Nucleus accumbens (tissue), 56 donors: ENCODE data around the gene HMGN4.
"Not testable (repeated sequence)": the region's sequence is repeated elsewhere in the genome, so short reads cannot be mapped to it uniquely, and the experiment has no call there.

Source experiments
- DNase-seq, 56 donors: peaks; one replicate each; lab custom pipeline; 2025; lab: John Stamatoyannopoulos, UW

HMGN4 gene

DNA sequence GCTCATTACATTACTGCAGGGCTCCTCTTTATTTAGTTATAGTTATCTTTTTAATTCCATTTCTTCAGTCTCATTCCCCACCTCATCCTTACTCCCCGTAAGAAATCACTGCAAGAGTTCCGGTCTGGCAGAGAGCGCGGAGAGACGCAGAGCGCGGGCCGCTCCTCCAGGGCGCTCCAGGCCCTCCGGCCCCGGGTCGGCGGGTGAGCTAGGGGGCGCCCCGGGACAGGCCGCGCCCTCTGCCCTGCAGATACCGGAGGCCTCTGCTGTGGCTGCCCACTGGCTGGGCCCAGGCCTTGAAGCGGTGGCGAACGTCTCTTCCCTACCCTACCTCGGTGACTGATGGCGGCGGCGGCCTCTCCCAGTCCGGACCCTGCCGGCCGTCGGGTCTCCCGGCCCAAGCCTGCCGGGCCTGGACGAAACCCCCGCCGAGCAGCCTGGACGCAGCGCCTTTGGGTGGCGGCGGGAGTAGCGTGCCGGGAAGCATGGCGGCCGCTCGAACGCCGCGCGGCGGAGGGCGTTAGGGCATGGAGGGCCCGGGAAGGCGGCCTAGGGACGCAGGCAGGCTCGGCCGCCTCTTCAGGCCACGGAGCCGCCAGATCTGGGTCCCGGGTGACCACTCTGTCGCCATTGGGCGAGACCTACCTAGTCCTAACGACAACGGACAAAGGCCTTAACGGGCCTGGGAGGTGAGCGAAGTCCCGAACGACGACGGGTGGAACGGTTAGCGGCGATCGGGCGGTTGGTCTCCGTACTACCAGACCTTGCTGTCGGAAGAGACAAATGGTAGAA is 16.4 kb upstream of the HMGN4 start:
- peak in 55 of 56 donors; percentile 3 to 83 (median 53) for DNase-seq

DNA sequence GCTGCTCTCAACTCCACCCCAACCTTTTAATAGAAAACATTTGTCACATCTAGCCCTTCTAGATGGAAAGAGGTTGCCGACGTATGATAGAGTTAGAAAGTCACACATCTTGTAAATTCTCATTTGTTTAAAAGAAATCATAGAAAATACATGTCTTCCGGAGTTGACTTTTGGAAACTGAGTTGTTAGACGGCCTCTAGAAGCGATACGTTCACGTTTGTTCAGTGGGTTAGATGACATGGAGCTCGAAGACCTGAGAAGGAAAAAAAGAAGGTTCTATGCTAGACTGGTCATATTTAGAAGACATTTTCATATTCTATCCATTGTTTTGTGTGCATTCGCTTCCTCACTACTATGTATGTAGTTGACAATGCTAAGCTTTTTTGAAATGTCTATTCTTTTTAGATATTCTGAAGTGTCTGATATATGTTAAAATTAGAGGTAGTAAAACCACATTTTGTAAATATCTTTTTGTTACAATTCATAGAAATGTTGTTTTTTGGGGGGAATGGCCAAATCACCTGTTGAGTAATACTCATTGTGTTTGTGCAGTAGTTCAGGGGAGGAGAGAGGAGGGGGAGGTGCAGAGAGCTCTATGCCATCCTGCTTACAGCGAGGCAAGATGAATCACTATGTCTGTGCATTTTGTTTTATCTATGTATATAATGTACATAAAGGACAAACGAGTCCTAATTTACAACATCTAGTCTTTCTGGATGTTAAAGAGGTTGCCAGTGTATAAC is 15.5 kb upstream of the HMGN4 start:
- DNase-seq: not testable (repeated sequence)

DNA sequence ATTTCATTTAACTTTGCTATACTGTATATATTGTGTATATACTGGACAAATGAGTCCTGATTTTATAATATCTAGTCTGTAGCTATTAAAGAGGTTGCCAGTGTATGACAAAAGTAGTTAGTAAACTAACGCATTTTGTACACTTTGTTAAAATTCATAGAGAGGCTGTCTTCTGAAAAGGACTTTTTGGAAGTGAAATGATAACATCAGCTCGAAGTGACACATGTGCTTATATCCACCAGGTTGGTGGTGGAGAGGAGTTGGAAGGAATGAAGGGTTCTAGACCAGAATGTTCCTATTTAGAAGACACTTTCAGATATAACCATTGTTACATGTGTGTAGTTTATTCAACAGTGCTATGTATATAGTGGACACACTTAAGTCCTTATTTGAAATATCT is 13.9 kb upstream of the HMGN4 start:
- not testable (repeated sequence) for DNase-seq

GRCh38 chr6:26524722-26525370 is 13.3 kb upstream of the HMGN4 start:
- DNase-seq: no peak

DNA sequence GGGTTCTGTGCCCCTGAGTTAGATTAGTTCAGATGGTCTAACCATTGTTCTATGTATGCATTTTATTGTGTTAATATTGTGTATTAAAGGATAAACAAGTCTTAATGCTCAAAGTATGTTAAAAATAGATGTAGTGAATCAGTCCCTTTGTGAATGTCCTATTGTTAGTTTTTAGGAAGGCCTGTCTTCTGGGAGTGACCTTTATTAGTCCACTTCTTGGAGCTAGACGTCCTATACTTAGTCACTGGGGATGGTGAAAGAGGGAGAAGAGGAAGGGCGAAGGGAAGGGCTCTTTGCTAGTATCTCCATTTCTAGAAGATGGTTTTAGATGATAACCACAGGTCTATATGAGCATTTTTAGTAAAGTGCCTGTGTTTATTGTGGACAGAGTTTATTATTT is 12.3 kb upstream of the HMGN4 start:
- no peak for DNase-seq

GRCh38 chr6:26526928-26527327 is 11.2 kb upstream of the HMGN4 start:
- no peak for DNase-seq

- no peak for DNase-seq
Measured at GRCh38 chr6:26530203-26530602, 8.0 kb upstream of the HMGN4 start.

DNA sequence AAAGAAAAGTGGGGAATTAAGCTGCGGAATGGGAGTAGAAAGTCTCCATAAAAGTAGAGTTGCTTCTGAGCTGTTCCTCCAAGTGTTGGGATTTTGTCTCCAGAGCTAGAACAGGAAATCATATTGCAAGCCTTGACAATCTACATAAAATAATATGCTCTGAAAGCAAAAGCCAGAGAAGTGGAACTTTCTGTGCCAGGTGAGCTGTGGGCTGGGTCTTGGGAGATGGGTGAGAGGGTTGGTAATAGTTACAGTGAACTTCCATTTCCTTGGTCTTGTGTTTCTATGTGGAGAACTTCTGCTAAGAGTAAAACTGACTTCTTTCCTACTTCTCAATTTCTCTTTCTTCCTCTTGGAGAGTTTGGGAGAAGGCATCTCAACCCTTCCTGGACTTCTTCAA is 6.3 kb upstream of the HMGN4 start:
- DNase-seq: no peak

GRCh38 chr6:26532699-26533531 is 5.3 kb upstream of the HMGN4 start:
- DNase-seq: peak; percentile 21 to 96 (median 82)

- no peak for DNase-seq
Measured at GRCh38 chr6:26533532-26533931, 4.6 kb upstream of the HMGN4 start.

GRCh38 chr6:26534681-26535465 is 3.3 kb upstream of the HMGN4 start:
- no peak for DNase-seq

GRCh38 chr6:26536571-26537159 is 1.5 kb upstream of the HMGN4 start:
- peak in 29 of 56 donors; percentile 10 to 50 (median 19) for DNase-seq

- DNase-seq: peak in 55 of 56 donors; percentile 38 to 93 (median 80)
Measured at GRCh38 chr6:26537160-26537845, 863 bp upstream of the HMGN4 start.

- DNase-seq: peak in 10 of 56 donors; percentile 25 to 58 (median 50)
Measured at GRCh38 chr6:26538572-26538902, 371 bp downstream of the HMGN4 start.

GRCh38 chr6:26539071-26539615 is 977 bp downstream of the HMGN4 start:
- no peak for DNase-seq

DNA sequence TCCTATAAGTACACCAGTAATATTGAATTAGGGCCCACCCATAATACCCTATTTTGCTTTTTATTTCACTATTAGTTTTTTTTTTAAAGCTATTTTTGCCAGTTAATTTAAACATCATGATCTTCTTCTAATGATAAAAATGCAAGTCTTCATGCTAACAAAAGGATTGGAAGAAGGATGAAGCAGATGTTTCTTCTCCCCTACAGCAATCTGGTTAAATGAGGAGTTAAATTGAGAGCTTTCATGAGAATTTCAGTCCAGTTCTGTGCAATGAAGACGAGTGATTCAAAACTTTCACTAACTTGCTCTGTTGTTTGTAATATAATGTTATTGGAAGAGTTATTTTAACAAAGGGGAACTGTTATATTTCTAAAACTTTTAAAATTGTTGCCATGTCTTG is 3.4 kb downstream of the HMGN4 start:
- no peak for DNase-seq

GRCh38 chr6:26543953-26544352 is 5.8 kb downstream of the HMGN4 start:
- DNase-seq: no peak

DNA sequence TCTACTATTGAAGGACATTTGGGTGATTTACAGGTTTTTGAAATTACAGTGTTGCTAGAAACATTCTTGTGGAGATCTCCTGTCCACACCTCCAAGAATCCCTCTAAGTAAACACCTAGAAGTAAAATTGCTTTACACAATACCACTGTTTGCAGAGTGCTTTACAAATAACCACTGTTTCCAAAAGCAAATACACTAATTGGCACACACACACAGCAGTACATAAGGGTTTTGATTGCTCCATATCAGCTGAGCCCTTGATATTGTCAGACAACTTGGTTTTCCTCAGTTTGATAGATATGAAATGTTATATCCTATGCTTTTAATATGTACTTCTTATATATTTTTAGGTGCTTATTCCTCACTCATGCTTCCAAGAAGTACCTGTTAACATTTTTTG is 6.3 kb downstream of the HMGN4 start:
- DNase-seq: no peak
